ENCODE measurements around the gene NCBP2.
"Not testable (repeated sequence)": the region's sequence is repeated elsewhere in the genome, so short reads cannot be mapped to it uniquely, and the experiment has no call there.

The NCBP2 gene

DNA sequence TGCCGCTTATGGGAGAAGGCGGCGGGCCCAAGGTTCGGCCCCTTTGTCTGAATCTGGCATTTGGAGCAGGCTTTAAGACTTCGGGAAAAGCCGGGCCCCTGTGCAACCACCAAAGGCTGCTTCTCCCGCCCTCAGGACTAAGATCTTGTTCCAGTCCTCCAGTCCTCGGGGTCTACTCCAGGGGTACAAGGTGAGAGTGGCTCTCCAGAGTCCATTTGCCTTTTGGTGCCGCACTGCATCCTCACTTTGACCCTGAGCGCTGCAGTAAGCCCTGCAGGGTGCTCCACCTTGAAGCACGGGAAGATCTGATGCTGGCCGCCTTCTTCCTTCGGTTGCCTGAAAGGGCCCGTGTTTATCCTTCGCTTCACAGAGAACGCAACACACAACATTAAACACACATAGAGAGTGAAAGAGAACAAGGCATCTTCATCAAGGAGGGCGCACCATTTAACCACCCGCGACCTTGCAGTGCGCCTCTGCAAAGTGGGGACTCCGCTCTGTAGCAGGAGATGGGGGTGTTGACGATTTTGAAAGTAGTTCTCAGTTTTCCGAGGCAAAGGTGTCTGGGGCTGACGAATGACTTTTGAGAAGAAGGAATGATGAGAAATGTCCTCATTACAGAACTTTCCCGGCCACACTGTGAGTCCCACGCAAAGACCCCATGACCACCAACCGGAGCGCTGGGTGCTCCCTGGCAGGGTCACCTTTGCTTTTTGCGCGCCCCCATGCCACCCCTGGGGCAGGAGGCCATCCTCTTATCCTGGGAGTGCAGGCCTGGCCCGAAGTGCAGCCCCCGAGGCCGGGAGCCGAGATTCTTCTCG is 25.3 kb upstream of the NCBP2 start:
- no peak for DNase-seq

DNA sequence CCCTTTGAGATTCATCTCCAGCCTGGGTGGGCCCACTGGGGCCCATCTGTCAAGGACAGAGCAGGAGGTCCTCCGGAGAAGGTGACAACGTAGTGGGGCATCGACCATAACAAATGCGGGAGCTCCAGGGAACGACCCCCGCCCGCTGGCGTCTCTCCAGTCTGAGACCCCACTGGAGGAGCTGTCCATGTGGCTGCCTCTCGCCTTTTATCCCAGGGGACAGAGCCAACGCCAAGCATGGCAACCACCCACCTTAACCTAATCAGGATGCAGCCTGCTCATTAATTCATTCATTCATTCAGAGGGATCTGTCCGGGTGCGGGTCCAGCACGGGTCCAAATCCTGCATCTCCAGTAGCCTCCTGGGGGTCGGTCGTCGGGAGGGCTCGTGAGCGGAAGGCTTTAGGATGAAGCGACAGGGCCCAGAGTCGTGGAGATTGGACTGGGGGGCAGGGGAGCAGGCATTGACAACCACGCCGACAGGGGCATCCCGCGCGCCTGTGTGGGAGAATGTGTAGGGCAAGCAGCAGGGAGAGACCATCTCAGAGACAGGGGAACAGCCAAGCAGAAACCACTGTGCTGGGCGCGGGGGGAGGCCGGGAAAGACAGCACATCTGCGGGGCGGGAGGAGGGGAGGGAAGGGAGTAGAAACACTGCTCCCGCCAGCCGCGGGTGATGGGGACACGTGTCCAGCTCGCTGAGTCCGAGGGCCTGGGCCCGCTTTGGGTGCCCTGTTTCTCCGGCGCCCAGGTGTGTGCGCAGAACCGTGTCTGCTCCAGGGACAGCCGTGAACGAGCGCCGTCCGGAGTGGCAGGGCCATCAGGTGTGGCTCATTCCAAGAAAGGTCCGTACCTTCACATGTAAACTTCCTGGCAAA is 24.4 kb upstream of the NCBP2 start:
- no peak for DNase-seq

DNA sequence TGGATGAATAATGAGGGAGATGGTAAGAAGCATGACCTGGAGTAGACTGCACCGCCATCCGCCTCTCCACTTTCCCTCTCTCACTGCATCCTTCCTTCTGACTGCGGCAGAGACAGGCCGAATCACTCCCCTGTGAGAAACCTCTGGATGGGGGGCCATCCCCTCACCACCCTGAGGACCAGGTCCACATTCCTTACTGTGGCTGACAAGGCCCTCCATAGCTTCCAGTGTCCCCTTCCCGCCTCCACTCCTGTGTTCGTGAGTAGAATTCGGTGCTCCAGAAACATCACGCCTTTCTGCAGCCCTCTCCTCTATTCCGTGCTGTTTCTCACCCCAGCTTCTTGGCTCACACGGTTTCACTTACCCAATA is 23.5 kb upstream of the NCBP2 start:
- DNase-seq: no peak

DNA sequence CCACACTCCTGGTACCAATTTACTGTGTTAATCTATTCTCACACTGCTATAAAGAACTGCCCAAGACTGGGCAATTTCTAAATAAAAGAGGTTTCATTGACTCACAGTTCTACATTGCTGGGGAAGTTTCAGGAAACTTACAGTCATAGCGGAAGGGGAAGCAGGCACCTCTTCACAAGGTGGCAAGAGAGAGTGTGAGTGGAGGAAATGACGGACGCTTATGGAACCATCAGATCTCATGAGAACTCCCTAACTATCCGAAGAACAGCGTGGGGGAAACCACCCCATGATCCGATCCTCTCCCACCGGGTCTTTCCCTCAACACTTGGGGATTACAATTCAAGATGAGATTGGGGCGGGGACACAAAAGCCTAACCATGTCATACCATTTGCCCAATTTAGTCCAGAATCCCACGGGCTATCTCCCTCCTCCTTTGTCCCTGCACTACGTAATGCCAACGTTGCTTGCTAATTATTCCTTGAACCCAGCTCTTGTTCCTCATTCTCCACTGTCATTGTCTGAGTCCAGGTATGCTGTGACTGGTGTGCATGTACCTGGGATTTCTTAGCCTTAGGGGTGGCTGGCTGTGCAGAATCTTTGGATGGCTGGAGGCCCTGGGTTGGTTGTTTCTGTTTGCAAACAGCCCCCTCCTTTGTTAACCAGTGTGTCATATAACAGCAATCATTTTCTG is 22.9 kb upstream of the NCBP2 start:
- DNase-seq: no peak

DNA sequence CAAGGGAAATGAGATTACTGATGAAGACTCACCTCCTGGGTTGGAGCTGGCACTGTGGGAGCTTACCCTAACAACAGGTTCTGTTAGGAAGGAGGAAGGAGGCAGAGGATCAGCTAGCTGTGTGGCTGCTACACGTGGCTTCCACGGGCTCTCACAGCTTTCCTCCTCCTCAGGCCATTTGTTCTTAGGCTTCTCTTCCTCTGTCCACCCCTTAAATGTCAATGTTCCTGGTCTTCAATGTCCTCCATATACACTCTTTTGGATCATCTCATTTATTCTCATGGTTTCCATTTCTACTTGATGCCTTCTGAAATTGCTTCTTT is 21.3 kb upstream of the NCBP2 start:
- no peak for DNase-seq

DNA sequence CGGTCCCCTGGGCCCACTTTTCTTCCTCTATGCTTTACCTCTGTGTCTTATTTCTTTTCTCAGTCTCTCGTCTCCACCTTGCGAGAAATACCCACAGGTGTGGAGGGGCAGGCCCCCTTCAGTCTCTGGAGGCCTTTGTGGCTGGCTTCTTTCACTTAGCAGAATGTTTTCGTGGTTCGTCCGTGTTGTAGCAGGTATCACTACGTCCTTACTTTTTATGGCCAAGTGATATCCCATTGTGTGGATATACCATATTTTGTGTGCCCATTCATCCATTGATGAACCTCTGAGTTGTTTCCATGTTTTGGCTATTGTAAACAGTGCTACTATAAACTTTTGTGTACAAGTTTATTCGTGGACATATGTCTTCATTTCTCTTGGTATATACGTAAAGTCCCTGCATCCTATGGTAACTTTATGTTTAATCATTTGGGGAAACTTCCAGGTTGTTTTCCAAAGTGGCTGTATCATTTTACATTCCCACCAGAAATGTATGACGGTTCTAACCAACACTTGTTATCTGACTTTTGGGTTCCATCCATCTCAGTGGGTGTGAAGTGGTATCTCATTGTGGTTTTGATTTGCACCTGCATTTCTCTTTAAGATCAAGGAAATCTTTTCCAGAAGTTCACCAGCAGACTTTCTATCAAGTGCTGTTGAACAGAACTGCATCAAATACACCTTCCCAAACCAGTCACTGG is 20.8 kb upstream of the NCBP2 start:
- no peak for DNase-seq

DNA sequence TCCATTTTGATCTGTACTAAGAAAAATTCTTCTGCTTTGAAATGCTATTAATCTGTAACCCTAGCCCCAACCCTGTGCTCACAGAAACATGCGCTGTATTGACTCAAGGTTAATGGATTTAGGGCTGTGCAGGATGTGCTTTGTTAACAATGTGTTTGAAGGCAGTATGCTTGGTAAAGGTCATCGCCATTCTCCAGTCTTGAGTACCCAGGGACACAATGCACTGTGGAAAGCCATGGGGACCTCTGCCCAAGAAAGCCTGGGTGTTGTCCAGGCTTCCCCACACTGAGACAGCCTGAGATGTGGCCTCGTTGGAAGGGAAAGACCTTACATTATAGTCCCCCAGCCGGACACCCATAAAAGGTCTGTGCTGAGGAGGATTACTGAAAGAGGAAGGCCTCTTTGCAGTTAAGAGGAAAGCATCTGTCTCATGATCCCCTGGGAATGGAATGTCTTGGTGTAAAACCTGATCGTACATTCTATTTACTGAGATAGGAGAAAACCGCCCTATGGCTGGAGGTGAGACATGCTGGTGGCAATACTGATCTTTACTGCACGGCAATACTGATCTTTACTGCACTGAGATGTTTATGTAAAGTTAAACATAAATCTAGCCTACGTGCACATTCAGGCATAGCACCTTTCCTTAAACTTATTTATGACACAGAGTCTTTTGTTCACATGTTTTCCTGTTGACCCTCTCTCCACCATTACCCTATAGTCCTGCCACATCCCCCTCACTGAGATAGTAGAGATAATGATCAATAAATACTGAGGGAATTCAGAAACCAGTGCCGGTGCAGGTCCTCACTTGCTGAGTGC is 20.0 kb upstream of the NCBP2 start:
- DNase-seq: no peak

DNA sequence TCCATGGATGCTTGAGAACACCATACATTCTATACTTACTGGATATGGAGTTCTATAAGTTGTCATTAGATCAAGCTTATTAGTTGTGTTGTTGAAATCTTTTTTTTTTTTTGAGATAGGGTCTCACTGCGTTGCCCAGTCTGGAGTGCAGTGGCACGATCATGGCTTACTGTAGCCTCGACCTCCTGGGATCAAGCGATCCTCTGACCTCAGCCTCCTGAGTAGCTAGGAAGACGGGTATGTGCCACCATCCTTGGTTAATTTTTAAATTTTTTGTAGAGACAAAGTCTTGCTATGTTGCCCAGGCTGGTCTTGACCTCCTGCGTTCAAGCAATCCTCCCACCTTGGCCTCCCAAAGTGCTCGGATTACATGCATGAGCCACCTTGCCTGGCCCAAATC is 12.5 kb upstream of the NCBP2 start:
- DNase-seq: no peak

DNA sequence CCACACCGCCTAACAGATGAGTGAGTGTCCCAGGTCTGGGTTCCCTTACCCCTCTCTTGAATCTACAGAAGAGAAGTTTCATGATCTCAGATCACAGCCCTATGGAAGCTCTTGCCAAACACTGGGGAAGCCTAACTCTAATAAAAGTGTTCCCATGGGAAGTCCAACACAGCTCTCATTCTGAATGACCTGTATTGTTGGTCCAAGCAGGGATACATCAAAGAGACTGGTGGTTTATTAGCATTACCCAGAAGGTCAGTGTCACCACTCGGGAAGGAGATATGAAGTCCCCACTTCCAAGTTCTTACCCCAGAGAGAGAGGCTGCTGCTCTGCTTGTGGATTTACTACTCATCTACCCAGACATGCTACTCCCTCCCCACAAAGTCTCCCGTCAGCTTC is 9.0 kb upstream of the NCBP2 start:
- no peak for DNase-seq

DNA sequence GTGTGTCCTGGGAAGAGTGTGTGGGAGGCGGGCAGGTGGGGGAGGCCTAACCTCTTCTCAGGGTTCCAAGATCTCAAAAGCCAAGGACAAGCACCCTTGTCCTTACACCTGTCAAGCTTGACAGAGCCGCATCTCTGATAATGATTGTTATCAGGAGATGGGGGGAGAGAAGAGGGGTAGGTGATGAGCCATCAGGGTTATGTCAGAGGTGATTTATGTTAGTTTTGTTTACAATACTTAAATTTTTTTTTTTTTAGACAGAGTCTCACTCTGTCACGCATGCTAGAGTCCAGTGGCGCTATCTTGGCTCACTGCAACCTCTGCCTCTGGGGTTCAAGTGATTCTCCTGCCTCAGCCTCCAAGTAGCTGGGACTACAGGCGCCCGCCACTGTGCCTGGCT is 7.4 kb upstream of the NCBP2 start:
- no peak for DNase-seq

DNA sequence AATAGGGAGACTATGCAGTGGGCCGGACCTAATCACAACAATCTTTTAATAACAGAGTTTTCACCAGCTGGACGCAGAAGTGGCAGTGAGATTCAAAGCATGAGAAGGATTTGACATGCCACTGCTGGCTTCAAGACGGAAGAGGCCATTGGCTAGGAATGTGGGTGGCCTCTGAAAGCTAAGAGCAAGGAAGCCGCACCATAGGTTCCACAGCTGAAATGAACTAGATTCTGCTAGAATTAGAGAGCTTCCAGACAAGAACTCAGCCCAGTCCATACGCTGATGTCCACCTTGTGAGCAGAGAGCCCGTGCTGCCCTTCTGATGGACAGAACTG is 6.9 kb upstream of the NCBP2 start:
- no peak for DNase-seq

DNA sequence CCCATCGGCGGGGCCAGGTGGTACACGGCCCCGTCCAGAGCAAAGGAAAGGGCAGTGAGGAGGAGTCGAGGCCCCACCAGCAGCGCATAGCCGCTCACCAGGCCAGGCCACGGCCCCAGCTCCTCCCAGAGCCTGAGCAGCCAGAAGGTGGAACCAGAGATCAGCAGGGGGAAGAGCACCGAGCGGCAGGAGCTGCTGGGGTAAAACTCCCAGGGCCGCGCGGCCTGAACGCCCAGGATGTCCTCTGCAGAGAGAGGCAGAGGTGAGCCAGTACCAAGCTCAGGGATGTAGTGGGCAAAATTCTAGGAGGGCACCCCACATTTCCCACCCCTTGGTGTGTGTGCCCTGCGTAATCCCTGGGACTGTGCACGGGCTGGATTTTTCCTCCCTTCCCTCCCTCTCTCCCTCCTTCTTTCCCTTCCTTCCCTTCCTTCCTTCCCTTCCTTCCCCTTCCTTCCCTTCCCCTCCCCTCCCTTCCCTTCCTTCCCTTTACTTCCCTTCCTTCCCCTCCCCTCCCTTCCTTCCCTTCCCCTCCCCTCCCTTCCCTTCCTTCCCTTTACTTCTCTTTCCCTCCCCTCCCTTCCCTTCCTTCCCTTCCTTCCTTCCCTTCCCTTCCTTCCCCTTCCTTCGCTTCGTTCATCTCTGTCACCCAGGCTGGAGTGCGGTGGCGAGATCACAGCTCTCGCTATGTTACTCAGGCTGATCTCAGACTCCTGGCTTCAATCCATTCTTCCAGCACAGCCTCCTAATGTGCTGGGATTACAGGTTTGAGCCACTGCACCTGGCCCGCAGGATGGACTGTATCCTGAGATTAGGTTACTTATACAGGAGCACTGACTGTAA is 6.3 kb upstream of the NCBP2 start:
- DNase-seq: no peak

DNA sequence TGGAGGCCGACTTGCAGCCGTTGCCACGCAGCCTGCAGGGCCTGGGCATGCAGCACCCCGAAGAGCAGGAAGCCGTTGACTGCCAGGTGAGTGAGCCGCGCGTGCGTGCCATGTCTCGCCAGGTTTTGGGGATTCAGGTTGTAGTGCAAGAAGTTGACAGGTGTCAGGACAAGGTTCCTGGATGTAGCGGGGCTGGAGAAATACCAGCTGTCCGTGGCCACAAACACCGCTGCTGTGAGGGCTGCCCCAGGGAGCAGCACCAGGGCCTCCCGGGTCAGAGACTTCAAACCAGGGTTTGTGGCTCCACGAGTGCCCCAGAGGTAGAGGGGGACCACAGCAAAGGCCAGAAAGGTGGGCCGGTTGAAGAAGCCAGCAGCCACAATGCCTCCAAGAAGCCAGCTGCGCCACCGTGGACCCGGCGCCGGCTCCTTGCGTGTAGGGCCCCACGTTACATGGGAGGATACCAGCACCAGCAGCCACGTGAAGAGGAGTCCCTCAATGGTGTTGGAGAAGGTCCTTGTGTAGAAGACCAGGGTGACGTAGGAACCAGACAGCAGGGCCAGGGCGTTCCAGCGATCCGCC is 5.6 kb upstream of the NCBP2 start:
- peak in 1 of 2 experiments; percentile 12 for DNase-seq

DNA sequence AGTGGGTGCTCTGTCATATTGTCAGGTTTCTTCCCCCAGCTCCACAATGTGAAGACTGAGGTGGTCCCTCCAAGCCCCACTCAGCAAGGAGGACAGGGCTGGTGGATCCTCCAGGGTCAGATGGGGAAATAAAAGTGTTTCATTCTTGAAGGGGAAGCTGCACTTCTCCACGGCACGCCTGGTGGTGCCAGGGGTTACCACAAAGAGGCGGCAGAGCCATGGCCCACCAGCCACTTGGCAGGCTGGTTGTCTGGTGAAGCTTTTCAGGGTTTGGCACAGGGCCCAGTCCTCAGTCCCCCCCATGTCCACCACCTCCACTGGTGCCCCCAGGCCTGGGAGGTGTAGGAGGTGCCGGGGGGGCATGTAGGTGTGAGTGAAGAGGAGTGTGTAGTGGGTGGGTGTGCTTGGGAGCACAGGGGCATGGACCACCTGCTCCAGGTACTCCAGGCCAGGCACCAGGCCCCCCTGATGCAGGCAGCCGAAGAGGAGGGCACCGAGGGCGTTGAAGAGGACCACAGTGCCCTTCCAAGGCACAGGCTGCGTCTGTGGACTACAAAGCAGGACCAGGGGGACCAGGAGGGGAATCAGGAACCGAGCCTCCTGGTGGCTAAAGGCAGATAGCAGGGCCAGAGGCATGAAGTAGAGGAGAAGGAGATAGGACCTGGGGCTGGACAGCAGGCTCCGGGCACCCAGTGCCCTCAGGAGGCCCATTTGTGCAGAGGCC is 5.0 kb upstream of the NCBP2 start:
- DNase-seq: peak in 1 of 2 experiments; percentile 14

DNA sequence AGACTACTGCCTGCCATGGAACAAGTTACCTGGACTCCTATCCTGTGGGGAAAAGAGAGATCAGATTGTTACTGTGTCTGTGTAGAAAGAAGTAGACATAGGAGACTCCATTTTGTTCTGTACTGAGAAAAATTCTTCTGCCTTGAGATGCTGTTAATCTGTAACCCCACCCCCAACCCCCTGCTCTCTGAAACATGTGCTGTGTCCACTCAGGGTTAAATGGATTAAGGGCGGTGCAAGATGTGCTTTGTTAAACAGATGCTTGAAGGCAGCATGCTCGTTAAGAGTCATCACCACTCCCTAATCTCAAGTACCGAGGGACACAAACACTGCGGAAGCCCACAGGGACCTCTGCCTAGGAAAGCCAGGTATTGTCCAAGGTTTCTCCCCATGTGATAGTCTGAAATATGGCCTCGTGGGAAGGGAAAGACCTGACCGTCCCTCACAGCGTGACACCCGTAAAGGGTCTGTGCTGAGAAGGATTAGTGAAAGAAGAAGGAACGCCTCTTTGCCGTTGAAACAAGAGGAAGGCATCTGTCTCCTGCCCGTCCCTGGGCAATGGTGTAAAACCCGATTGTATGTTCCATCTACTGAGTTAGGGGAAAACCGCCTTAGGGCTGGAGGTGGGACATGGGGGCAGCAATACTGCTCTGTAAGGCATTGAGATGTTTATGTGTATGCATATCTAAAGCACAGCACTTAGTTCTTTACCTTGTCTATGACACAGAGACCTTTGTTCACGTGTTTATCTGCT is 1.9 kb upstream of the NCBP2 start:
- DNase-seq: not testable (repeated sequence)

DNA sequence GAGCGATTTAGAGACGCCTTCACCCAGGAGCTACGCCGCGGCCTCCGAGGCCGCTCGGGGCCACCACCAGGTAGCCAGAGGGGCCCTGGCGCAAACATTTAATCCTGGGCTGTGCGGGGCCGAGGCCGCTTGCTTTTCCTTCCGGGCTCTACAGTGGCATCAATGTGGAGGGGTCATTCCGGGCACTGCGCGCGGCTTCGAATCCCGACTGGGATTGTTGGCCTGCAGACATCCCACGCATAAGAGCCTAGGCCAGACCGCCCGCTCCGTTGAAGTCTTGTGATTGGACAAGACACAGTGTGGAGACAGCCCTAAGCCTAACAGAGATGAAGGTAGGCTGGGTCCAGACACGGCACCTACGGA is 568 bp upstream of the NCBP2 start:
- DNase-seq: no peak

DNA sequence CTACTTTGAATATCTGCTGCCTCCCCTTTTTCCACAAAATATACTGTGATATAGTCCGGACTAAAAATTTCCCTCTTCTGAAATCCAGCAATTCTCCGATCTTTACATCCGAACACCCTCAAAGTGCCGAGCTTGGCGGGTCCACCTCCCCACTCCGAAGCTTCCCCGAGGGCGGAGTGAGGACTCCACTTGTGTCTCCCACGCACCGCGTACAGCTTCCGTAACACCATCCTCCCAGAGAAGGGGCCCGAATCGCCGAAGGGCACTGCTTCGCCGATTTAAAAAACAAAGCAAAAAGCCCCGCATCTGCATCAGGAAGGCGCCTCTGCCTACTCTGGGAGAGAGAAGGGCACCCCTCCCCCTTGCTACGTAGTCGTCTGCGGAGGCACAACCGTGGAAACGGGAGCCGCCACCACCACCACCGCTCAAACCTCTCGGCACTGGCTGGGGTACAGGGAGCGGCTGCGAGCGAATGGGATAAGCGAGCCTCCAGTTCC is 551 bp downstream of the NCBP2 start:
- DNase-seq: peak; percentile 82

DNA sequence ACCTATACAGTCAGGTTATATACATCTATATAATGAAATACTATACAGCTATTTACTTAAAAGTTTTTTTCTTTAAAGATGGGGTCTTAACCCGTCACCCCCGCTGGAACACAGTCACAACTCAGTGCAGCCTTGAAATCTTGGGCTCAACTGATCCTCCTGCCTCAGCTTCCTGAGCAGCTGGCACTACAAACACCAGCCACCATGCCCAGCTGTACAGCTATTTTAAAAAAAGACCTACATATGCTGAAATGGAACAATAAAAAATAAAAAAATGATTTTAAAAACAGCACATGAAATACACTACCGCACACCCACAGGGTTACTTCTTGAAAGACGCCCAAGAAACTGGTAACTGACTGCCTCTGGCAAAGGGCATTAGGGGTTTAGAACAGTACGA is 3.8 kb downstream of the NCBP2 start:
- DNase-seq: no peak

DNA sequence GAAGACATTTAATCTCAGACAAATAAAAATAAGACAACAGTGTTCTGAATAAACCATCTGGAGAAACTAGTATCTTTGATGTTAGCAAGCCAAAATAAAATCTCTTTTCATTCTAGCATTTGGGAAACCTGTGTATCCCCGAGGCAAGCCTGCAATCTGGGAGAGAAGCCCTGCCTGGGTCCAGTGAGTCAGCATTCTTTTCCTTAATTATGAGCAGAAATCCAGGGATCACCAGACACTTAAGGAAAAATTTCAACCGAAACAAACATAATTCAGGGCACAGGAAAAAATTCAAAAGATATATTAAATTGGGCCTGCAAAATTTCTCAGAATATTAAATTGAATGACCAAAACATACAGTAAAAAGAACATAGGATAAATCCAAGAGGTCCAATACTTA is 4.2 kb downstream of the NCBP2 start:
- no peak for DNase-seq

Measured in activated T-cell treated with anti-CD3 and anti-CD28 coated beads, Interleukin-2, amount 50 U/mL, for 48 hours (primary cell).